ENCODE measurements around the gene RPL9.

The RPL9 gene

DNA sequence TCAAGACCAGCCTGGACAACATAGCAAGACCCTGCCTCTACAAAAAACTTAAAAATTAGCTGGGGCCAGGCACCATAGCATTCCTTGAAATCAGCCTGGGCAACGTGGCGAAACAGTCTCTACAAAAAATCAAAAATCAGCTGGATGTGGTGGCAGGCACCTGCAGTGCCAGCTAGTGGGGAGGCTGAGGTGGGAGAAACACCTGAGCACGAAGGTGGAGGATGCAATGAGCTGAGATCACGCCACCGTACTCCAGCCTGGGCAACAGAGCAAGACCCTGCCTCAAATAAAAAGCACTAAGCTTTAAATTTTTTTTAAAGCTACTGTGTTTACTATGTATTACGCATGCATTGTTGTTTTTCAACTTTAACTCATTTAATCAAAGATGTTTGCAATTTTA lies 3.2 kb downstream of the RPL9 start:
- no peak for TF ChIP-seq CTCF (IDR thresholded peaks at IDR 0.05)

GRCh38 chr4:39453738-39454137 lies 5.0 kb downstream of the RPL9 start:
- no peak for TF ChIP-seq CTCF (IDR thresholded peaks at IDR 0.05)

DNA sequence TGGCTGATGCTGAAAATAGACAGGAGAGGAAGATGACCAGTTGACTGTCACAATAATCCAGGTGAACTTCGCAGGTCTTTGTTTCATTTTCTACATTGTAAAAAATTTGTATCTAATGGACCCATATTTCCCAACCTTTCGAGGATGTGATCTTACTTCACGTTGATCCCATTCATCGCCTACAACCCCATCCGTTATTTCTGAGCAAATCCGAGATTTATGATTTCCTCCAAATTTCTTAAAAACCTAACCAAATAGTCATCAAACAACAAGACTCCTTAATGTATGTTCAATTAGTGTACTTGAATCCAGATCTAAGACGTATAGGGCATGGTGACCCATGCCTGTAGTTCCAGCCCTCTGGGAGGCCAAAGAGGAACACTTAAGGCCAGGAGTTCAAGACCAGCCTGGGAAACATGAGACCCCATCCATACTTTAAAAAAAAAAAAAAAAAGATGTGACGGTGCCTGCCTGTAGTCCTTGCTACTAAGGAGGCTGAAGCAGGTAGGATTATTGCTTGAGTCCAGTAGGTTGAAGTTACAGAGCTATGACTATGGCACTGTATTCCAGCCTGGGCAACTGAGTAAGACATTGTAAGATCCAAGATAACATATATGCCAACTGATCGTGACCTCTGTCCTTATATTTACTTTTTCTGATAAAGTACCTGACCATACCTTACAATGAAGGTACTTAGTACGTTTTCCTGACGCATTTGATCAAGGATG lies 5.7 kb downstream of the RPL9 start:
- TF ChIP-seq CTCF (IDR thresholded peaks at IDR 0.05) = no peak

GRCh38 chr4:39452153-39452859 lies 6.4 kb downstream of the RPL9 start:
- TF ChIP-seq CTCF (IDR thresholded peaks at IDR 0.05) = no peak

GRCh38 chr4:39451423-39452023 lies 7.2 kb downstream of the RPL9 start:
- no peak for TF ChIP-seq CTCF (IDR thresholded peaks at IDR 0.05)

DNA sequence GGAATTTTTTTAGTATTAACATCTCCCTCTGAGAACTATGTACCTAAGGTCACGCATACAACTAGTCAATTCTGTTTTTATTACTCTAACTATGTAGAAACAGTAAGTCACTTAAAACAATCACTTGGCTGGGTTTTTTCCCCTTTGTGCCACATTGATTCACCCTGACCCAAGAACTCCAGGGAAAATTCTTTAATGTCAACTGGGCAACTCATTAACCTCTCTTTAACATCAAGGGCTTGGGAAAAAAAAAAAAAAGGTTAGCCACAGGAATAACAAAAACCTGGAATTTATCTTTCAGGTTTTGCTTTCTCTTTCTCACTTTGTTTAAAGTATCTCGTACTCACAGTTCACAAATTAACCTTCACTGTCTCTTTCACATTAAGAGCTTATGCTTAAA lies 8.1 kb downstream of the RPL9 start:
- no peak for TF ChIP-seq CTCF (IDR thresholded peaks at IDR 0.05)

GRCh38 chr4:39446842-39447573 lies 11.7 kb downstream of the RPL9 start:
- no peak for TF ChIP-seq CTCF (IDR thresholded peaks at IDR 0.05)
